AG09309 (cell line): ENCODE measurements around the gene ATRNL1.

Experiments used
- DNase-seq: peaks from one replicate; pipeline ENCODE4 v3.0.0-alpha.2; 2010; ENCODE audit warnings: low read depth
- H3K4me3 ChIP-seq: 2 replicates; pipeline ENCODE4 v1.5.1; 2011; ENCODE audit warnings: mild to moderate bottlenecking, low read depth, low read length, moderate library complexity; ENCODE audit not compliant: control insufficient read depth
- CTCF ChIP-seq: IDR thresholded peaks from 2 replicates; pipeline ENCODE4 v1.5.1; 2011; ENCODE audit warnings: mild to moderate bottlenecking, low read depth, low read length, inconsistent platforms; ENCODE audit not compliant: insufficient read depth, control insufficient read depth; ENCODE audit errors: missing control alignments

Gene ATRNL1

GRCh38 chr10:115979576-115979975 lies 886.4 kb downstream of the ATRNL1 start:
- H3K4me3 ChIP-seq = no peak overlapping the region
- no peak for DNase-seq
- TF ChIP-seq CTCF = no peak

GRCh38 chr10:115980470-115980869 lies 887.3 kb downstream of the ATRNL1 start:
- no peak for DNase-seq
- no peak for TF ChIP-seq CTCF
- no peak overlapping the region for H3K4me3 ChIP-seq

- no peak for TF ChIP-seq CTCF
- DNase-seq = no peak
- H3K4me3 ChIP-seq = no peak overlapping the region
These were observed 887.9 kb downstream of the ATRNL1 start for GRCh38 chr10:115981081-115981480.

- no peak for DNase-seq
- H3K4me3 ChIP-seq = no peak overlapping the region
- TF ChIP-seq CTCF = no peak
These were observed 888.9 kb downstream of the ATRNL1 start for GRCh38 chr10:115982076-115982475.

- no peak for TF ChIP-seq CTCF
- DNase-seq = no peak
- no peak overlapping the region for H3K4me3 ChIP-seq
These were observed 889.4 kb downstream of the ATRNL1 start for GRCh38 chr10:115982526-115982925.

- no peak for DNase-seq
- H3K4me3 ChIP-seq = no peak overlapping the region
- TF ChIP-seq CTCF = no peak
These were observed 892.6 kb downstream of the ATRNL1 start for GRCh38 chr10:115985786-115986185.

GRCh38 chr10:115988380-115988779 lies 895.2 kb downstream of the ATRNL1 start:
- H3K4me3 ChIP-seq = no peak overlapping the region
- no peak for DNase-seq
- TF ChIP-seq CTCF = no peak
